D721Med (cell line): Measurements from ENCODE around the gene C2orf80.

Experiments
- DNase-seq: peaks from one replicate; pipeline ENCODE4 v3.0.0; 2011; ENCODE audit warnings: low spot score; ENCODE audit not compliant: insufficient read length
- FAIRE-seq: peaks from 2 replicates; lab custom pipeline; 2011; peaks lifted over from hg19 to GRCh38; lab: Jason Lieb, UNC
- TF ChIP-seq, protein P1 (sequence below): IDR thresholded peaks from 2 replicates; pipeline ENCODE4 v1.5.1; 2012; ENCODE audit warnings: mild to moderate bottlenecking, control low read depth; ENCODE audit not compliant: insufficient read depth; ENCODE audit errors: missing control alignments

The C2orf80 gene

DNA sequence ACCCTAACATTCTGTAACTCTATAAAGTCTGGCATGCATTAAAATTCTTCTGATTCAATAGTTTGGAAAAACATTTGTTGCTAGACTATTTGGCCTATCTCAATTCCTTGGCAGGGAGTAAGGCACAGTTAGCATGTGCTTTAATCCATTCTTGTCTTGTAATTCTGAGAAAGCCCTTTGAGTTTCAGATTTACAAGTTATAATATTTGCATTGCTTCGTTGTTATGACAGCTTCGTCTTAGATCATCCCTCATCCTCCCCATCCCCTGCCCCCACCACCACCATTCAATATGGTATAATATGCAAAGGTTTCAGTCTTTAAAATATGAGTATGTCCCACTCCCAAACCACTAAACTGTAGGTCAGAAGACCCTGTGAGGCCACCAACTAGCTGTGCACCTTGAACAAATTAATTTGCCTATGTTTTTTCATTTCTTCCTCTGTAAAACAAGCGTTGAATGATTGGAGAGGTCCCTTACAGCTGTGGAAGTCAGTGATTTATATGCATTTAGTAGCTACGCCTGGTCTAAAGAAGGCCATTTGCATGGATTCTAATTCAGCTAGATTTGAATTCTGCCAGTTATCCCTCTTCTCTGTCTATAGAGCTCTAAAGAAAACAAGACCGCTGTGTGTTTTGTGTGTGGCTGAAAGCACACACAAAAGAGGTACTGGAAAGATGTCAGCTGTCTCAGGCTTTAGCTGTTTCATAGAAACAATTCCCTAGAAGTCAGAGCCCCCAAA, 591 bp downstream of the C2orf80 start:
- no peak for FAIRE-seq
- TF ChIP-seq, protein P1, sequence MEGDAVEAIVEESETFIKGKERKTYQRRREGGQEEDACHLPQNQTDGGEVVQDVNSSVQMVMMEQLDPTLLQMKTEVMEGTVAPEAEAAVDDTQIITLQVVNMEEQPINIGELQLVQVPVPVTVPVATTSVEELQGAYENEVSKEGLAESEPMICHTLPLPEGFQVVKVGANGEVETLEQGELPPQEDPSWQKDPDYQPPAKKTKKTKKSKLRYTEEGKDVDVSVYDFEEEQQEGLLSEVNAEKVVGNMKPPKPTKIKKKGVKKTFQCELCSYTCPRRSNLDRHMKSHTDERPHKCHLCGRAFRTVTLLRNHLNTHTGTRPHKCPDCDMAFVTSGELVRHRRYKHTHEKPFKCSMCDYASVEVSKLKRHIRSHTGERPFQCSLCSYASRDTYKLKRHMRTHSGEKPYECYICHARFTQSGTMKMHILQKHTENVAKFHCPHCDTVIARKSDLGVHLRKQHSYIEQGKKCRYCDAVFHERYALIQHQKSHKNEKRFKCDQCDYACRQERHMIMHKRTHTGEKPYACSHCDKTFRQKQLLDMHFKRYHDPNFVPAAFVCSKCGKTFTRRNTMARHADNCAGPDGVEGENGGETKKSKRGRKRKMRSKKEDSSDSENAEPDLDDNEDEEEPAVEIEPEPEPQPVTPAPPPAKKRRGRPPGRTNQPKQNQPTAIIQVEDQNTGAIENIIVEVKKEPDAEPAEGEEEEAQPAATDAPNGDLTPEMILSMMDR: no peak

DNA sequence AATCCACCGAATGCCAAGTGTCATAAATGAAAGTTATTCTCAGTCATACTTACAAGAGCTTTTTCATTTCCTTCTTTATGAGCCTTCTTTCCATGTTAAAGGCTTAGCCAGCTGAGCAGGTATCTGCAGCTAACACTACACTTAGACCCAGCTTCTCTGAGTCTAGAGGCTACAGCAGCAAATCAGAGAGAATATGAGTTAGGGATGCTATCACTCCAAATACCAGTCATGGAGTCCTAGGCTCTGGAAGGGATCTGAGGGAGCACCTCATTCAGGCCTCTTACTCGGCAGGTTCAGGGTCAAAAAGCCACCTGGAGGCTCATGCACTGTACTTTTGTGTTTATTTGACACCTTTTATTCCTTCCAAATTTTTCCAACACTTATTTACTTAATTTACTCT, 2.9 kb downstream of the C2orf80 start:
- DNase-seq: no peak
- TF ChIP-seq, protein P1: no peak
- no peak for FAIRE-seq

More for the DNA sequence above, 591 bp downstream of the C2orf80 start:
- DNase-seq: no peak

DNA sequence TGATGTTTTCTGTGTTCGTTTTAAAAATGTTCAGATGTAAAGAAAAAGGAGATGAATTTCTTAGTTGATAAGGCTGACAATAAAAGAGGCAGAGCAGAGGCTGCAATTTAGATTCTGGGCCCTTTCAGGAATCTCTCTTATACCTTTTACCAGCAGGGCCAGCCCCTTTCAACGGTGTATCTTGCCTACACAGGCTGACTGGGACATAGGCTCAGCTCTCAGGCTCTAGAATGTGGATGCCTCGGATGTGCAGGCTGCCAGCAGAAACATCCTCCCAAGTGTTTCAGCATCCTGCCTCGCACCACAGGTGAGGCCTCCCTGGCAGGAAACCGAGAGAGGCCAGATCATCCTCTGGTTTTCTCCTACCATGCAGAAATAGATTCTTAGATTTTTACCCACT, 3.4 kb downstream of the C2orf80 start:
- no peak for FAIRE-seq
- TF ChIP-seq, protein P1: no peak

DNA sequence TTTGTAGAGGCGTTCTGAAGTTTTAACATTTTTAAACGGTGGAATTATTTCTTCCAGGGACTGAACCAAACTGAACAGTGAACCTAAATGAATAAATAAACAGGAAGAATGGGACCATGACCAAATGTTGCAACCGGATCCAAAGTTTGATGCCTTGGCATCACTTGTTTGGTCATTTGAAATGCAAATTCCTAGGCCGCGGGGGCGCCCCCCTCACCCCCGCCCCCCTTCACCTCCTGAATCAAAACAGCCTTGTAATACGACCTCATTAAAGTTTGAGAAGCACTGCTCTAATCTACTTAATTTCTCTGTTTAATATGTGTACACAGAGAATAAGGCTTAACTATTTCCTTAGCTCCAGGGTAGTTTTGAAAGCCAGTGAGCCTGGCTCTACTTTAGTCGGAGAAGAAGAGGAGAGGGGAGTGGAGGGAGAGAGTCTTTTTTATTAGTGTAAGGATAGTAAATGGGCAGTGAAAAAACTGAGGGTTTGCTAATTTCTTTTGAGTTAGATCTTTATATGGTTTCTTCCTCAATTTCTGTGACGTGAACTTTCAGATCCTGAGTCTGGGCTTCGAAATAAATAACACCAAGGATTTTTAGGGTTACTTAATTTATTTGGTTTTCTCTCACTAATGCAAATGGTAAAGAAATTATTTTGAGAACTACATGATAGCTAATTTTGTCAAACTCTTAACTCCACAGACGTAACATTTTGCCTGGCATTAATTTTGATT, 5.7 kb downstream of the C2orf80 start:
- FAIRE-seq (no peak), DNase-seq (no peak)
- TF ChIP-seq, protein P1: no peak

More for the DNA sequence above, 3.4 kb downstream of the C2orf80 start:
- no peak for DNase-seq

DNA sequence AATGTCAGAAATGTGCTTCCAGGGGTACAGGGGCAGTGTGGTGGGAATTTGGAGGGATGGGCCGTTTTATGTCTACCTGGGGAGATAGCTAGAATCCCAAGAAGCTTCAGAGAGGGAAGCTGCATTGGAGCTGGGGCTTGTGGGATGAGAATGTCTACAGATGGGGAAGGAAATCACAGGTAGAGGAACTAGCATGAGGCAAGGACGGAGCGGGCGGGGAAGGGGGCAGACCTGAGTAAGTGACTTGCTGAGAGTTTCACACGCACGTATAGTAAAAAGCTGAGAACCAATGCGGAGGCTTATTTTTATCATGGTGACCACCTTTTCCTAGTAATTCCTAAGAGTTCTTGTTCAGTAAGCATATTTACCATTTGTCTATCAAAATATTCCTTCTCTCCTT, 6.3 kb downstream of the C2orf80 start:
- FAIRE-seq (no peak), DNase-seq (no peak)

DNA sequence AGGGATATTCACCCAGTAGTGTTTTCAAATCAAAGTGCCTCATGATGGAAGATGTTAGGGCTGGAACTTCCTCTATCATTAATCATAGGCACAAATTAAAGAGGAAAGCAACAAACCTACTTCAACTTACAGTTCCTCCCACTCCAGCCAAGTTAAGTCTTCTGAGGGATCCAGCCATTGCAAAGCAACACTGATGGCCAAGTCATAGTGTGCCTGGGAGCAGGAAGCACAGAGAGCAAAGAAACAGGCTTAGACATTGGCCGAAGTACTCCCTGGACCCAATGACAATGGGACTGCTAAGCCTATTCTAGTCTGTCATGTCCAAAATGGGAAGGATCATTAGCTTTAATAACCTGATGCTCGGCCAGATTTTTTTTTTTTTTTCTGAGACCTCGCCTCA, 7.0 kb downstream of the C2orf80 start:
- no peak for FAIRE-seq
- no peak for DNase-seq
- TF ChIP-seq, protein P1: no peak

More for the DNA sequence above, 6.3 kb downstream of the C2orf80 start:
- TF ChIP-seq, protein P1: no peak
